Lung (tissue), 12 donors: ENCODE measurements around the gene C3orf33. TPM values are rescaled to one million over a fixed set of nuclear protein-coding genes. Genes with fewer than 3 reads are reported as not detected.

Experiments
- ATAC-seq: fragments of 200-7000 bp; cut with Tn5 transposase; one replicate; pipeline ENCODE4 v1.9.1; 2020; ENCODE audit warnings: moderate number of reproducible peaks; ENCODE audit not compliant: insufficient read depth, low FRiP score
- DNase-seq, 3 donors: peaks; one replicate each; pipeline ENCODE4 v3.0.0-alpha.2; 2013 to 2017
- H3K27ac ChIP-seq, 2 donors: one replicate each; pipeline ENCODE4 v1.5.1; 2013; ENCODE audit warnings: mild to moderate bottlenecking in 2 of 2, moderate library complexity in 2 of 2, control low read depth in 1 of 2, inconsistent platforms in 1 of 2, low read depth in 1 of 2, low read length in 1 of 2
- H3K27me3 ChIP-seq, 3 donors: one replicate each; pipeline ENCODE4 v1.5.1; 2013; ENCODE audit warnings: low read length in 2 of 3; ENCODE audit not compliant: control insufficient read depth in 3 of 3, insufficient read depth in 3 of 3
- H3K36me3 ChIP-seq, 4 donors: one replicate each; pipeline ENCODE4 v1.5.1; 2013; ENCODE audit warnings: low read length in 4 of 4, mild to moderate bottlenecking in 1 of 4, moderate library complexity in 1 of 4; ENCODE audit not compliant: control insufficient read depth in 4 of 4, insufficient read depth in 4 of 4
- H3K4me1 ChIP-seq, 5 donors: one replicate each; pipeline ENCODE4 v1.5.1; 2013; ENCODE audit warnings: low read length in 5 of 5, mild to moderate bottlenecking in 2 of 5, moderate library complexity in 1 of 5; ENCODE audit not compliant: control insufficient read depth in 5 of 5, insufficient read depth in 5 of 5
- H3K4me3 ChIP-seq: one replicate; pipeline ENCODE4 v1.5.1; 2013; ENCODE audit warnings: mild to moderate bottlenecking, control low read depth, moderate library complexity
- H3K9ac ChIP-seq, 2 donors: one replicate each; pipeline ENCODE4 v1.5.1; 2013; ENCODE audit warnings: low read length in 2 of 2, control low read depth in 1 of 2; ENCODE audit not compliant: insufficient read depth in 1 of 2
- H3K9me3 ChIP-seq, 4 donors: one replicate each; pipeline ENCODE4 v1.5.1; 2013; ENCODE audit warnings: low read length in 3 of 4, mild to moderate bottlenecking in 1 of 4, moderate library complexity in 1 of 4; ENCODE audit not compliant: control insufficient read depth in 4 of 4, insufficient read depth in 3 of 4
- CTCF ChIP-seq: IDR thresholded peaks from 2 replicates; pipeline ENCODE4 v1.5.1; 2012; ENCODE audit warnings: mild to moderate bottlenecking; ENCODE audit errors: control extremely low read depth, extremely low read depth
- WGBS, 2 donors: extraction: QIAGEN DNeasy Blood & Tissue Kit; methylation state at CpG; one replicate each; pipeline ENCODE4 v1.1.7; 2013; 5-methylcytosine and 5-hydroxymethylcytosine counted together
- polyA plus RNA-seq, 2 donors: library from polyadenylated mRNA; stranded (reverse); fragments of 200-250 nt; gene quantifications; one replicate each; pipeline ENCODE4 v1.2.1, GENCODE V29; 2013
- total RNA-seq, 2 donors: library from RNA; depleted of rRNA in 1 of 2; stranded (reverse); fragments of >200 nt in 1 of 2; gene quantifications; one replicate each; pipeline ENCODE4 v1.2.1, GENCODE V29; 2014 to 2021
- donor health status: control.
- donor health status: control.
- donor health status: Bipolar disorder and iron deficiency.
- donor health status: healthy.
- donor health status: DM: yes; HTN: yes; CAD: no.

Gene C3orf33
- total and polyA plus RNA-seq, 4 donors: 2.3 to 4.9 (median 2.6) TPM

- ATAC-seq (no peak), DNase-seq (no peak)
- peaks cover 0 to 3% (median 3%) of the 10 kb centered on the region in 4 donors for H3K9me3 ChIP-seq
- no peak overlapping the region for H3K4me3 ChIP-seq
- H3K27ac ChIP-seq: no peak overlapping the region
- peaks cover 0 to 3% (median under 1%) of the 10 kb centered on the region in 4 donors for H3K36me3 ChIP-seq
- no peak for TF ChIP-seq CTCF
- no peak overlapping the region for H3K9ac ChIP-seq
- H3K4me1 ChIP-seq: no peaks in the 10 kb centered on the region
- no peaks in the 10 kb centered on the region for H3K27me3 ChIP-seq
Measured at GRCh38 chr3:155785662-155786295, 20.3 kb downstream of the C3orf33 start.

GRCh38 chr3:155782390-155782953 is 23.6 kb downstream of the C3orf33 start:
- no peak for TF ChIP-seq CTCF
- Histone ChIP-seq H3K27me3 (no peaks in the 10 kb centered on the region), H3K4me3 (no peak overlapping the region), H3K27ac (no peak overlapping the region), H3K9me3 (peaks cover 0 to 3% (median 3%) of the 10 kb centered on the region in 4 donors), H3K9ac (no peak overlapping the region), H3K36me3 (peaks cover 0 to 4% (median 1%) of the 10 kb centered on the region in 4 donors), H3K4me1 (no peaks in the 10 kb centered on the region)
- ATAC-seq (no peak), DNase-seq (no peak)
- 93 to 95% methylated on average over 1 of the region's 1 CpG for WGBS, 2 donors

- Histone ChIP-seq H3K27ac (no peak overlapping the region), H3K27me3 (no peaks in the 10 kb centered on the region), H3K4me1 (no peaks in the 10 kb centered on the region), H3K9ac (no peak overlapping the region), H3K36me3 (peaks cover 0 to 4% (median 2%) of the 10 kb centered on the region in 4 donors), H3K9me3 (peaks cover 0 to 3% (median 3%) of the 10 kb centered on the region in 4 donors), H3K4me3 (no peak overlapping the region)
- DNase-seq (no peak), ATAC-seq (no peak)
- no peak for TF ChIP-seq CTCF
Measured at GRCh38 chr3:155780291-155780690, 25.8 kb downstream of the C3orf33 start.
